GM20000 (cell line): ENCODE measurements around the gene GHSR.

Experiments
- DNase-seq: peaks from one replicate; pipeline ENCODE4 v3.0.0; 2012; ENCODE audit warnings: low spot score
- CTCF ChIP-seq: IDR thresholded peaks from 2 replicates; pipeline ENCODE4 v1.5.1; 2012; ENCODE audit warnings: mild to moderate bottlenecking, control low read depth; ENCODE audit errors: extremely low read depth, missing control alignments

Gene GHSR

DNA sequence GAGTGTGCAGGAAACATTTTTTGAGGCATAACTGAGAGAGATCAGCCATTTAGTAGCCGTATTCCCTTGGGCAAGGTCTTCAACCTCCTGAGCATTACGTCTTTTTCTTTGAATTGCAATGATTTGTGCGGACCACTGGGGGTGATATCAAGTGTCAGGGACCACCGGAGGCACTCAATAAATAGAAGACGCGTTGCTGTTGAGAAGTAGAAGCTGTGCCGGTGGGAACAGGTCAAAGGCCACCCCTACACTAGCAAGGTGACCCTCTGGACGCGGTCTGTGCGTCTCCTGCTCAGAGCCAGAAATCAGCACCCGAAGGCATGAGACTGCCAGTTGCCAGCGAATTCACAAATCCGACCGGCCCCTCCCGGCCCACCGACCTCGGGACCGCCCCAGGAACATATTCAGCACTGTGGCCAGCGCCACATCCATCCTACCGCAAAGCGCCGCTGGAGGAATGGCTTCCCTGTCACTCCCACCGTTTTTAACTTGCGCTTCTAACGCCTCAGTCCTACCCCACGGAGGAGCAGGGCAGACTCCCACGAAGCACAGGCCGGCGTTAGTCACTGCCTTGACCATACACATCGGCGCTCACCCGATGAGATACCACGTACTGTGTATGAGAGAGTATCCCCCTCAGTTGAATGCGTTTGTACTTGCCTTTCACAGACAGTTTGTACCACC lies 1.4 kb upstream of the GHSR start:
- DNase-seq: no peak
- no peak for TF ChIP-seq CTCF

DNA sequence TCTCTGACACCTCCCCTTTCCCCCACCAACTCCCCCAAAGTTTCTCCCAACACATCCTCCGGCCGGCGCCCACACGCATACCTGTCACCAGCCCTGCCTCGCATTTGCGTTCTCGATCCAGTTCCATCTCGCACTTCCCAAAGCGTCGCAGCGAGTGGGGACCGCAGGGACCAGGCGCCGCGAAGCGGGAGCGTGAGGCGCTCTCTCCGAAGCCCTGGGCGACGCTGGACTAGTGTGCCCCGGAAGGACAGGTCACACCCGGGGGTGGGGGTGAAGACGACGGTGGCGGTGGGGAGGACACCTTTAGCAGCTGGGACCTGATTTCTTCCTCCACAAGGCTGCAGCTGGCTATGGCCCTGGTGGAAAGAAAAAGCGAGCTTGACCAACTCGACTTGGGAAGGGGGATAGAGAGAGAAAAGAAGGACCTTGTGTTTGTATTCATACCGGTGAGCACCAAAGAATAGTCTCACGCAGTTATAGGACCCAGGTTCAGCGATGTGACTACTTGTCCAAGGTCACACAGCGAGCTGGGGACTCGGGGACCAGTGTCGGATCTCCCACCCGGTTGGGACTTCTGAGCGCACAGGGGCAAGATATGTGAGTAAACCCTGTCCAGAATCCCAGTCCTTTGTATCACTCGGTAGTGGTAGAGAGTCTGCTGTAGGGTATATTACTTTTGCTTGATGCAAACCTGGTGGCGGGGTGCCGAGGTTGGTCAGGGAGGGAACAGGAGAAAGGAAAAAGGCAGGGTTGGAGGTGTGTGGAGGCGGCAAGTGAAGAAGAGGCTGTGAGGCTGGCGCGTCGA lies 607 bp upstream of the GHSR start:
- no peak for DNase-seq
- TF ChIP-seq CTCF: no peak

GRCh38 chr3:172446198-172446597 lies 2.1 kb downstream of the GHSR start:
- no peak for DNase-seq
- TF ChIP-seq CTCF: no peak

DNA sequence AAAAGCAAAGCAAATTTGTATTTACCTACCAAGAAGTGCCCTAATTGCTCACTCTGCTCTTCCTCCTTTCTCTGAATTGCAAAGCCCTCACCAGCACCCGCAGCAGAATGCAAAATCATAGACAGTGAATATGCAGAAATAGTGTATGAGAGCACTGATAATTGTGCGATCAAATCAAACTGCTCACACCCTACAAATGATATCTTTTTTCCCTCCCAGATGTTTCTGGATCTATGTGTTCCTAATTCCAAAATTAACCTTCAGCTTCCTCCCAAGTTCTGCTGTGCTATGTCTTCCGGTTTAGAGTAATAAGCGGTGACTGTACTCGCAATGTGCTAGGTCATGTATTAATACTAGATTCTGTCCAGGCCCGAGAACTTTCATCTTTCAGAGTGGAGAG lies 3.4 kb downstream of the GHSR start:
- TF ChIP-seq CTCF: no peak
- DNase-seq: no peak

GRCh38 chr3:172442606-172443005 lies 5.7 kb downstream of the GHSR start:
- TF ChIP-seq CTCF: no peak

GRCh38 chr3:172441581-172441980 lies 6.7 kb downstream of the GHSR start:
- no peak for DNase-seq
- TF ChIP-seq CTCF: no peak

More at GRCh38 chr3:172442606-172443005, 5.7 kb downstream of the GHSR start:
- no peak for DNase-seq

- DNase-seq: no peak
- no peak for TF ChIP-seq CTCF
These were observed 10.1 kb downstream of the GHSR start for GRCh38 chr3:172438186-172438585.
